Esophagus mucosa (tissue), 1 donor: ENCODE measurements around the gene UNC93A. TPM values are rescaled to one million over a fixed set of nuclear protein-coding genes. Genes with fewer than 3 reads are reported as not detected.
A peak's percentile ranks its signal among the peaks of the same experiment; 100 is the strongest.
"Not testable (repeated sequence)": the region's sequence is repeated elsewhere in the genome, so short reads cannot be mapped to it uniquely, and the experiment has no call there.

Experiments
- ATAC-seq: fragments of 200-7000 bp; cut with Tn5 transposase; one replicate; pipeline ENCODE4 v1.9.1; 2020
- total RNA-seq: library from RNA; stranded (reverse); gene quantifications from one replicate; pipeline ENCODE4 v1.2.4, GENCODE V29; 2023
- donor health status: DM: yes; HTN: yes; CAD: no.

UNC93A gene
- total RNA-seq, 1 donor from 2014 or later: 4.5 TPM

DNA sequence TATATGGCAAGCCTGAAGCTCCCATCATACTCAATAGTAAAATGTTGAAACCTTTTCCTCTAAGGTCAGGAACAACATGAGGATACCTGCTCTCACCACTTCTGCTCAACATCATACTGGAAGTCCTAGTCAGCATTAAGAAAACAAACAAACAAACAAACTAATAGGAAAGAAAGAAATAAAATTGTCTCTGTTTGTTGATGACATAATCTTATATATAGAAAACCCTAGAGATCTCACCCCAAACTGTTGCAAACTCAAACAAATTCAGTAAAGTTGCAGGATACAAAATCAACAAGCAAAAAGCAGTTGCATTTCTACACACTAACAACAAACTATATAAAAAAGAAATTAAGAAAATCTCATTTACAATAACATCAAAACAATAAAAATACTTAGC is 54.2 kb downstream of the UNC93A start:
- ATAC-seq: no peak

DNA sequence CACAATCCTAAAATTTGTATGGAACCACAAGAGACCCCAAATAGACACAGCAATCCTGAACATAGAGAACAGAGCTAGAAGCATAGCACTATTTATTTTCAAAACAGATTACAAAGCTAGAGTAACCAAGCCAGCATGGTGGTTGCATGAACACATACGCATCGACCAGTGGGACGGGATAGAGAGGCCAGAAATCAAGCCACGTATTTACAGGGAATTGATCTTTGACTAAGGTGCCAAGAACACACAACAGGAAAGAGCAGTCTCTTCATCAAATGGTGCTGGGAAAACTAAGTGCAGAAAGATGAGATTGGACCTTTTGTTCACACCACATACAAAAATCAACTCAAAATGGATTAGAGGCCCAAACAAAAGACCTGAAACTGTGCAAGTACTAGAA is 54.8 kb downstream of the UNC93A start:
- no peak for ATAC-seq

DNA sequence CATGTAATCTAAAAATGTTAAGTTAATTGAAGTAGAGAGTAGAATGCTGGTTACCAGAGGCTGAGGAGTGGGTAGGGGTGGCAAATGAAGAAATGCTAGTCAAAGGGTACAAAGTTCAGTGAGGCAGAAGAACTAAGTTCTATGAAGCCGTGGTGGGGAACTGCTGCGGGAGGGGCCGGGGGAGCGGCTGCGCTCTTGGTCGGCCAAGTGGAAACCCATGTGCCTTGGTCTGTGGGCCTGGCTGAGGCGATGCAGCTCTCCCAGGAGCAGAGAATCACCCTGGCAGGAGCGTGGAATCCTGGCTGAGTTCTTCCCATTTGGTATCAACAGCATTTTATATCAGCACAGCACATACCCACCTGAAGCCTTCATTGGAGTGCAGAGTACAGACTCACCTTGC is 56.1 kb downstream of the UNC93A start:
- ATAC-seq: no peak

DNA sequence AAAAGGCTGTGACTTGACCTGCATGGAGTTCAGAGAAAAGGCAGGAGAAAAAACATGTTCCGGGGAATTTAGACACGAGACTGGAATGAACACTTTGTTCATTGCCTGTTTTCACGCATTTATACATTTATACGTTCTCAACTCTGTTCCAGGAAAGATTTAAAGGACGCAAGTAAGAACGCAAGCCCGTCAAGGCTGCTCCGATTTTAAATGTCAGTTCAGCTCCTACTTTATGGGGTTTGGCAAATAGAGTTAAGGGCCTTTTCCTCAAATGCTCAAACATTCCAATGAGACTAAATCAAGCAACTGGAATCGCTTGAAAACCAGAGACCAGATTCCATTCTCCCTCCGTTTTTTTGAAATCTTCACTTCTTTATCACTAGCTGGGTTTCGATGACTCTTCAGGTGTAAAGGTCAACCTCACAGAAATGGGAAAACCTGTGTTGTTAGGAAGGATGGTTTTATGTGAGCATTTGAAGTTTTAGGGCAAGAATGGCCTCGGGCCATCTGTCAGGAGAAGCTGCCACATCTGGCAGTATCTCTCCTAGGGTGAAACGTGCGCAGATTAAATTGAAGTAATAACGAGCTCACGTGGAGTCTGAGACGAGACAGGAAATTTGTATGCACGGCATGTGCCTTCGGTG is 58.6 kb downstream of the UNC93A start:
- no peak for ATAC-seq

DNA sequence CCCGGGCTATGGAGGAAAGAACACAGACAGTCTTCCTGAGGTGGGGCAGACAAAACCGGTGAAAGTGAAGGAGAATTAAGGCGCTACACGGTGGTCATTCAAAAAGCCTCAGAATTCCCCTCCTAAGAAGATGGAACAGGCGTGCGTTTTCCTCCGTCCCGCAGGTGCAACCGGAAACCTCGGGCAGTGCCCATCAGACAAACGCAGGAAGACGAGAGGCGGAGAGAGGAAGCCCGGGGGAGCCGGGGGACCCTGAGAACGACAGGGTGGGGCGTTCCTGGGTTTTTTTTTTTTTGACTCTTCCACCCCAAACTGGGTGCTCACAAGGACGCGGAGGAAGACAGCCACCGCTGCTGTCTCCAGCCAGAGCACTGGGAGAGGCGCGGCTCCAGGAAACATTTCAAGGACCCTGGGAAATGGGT is 59.2 kb downstream of the UNC93A start:
- ATAC-seq: peak; percentile 29

DNA sequence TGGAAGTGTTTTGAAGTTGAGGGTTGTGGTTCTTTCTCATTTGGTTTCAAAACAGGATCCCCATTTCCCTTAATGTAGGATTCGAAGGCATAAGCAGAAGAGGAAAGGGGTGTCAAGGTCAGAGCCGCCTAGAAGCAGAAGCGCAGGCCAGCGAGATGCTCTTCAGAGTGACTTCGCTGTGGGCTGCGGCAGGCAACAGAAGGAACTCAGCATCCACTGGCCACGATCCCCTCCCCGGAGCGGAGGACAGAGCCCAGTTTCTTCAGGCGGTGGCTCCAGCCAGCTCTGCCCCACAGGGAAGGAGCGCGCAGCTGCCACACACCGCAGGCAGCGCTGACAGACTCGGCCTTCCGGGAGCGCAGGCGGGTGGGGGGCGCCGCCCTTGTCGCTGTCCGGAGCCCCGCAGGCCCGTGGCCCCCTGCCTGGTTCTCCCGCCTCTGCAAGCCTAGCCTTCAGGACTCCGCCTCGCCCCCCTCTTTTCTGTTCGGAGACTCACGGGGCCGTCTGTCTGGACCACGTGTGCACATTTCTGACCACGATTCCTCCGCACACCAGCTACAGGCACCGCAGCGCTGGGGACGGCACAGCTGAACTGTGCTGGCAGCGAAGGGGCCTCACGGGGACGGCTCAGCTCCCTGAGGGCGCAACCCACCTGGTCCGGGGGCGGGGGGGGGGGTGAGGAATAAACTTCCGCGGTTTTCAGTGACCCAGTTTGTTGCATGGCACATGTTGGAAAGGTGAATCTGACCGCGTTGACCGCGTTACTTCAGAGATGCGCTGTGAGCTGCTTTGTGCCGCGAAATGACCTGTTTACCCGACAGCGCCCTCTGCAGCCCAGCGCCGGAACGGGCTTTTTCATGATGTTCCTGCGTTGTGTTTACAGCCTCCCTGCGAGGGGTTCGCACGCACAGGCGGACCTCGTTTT is 59.9 kb downstream of the UNC93A start:
- ATAC-seq: peak; percentile 76

DNA sequence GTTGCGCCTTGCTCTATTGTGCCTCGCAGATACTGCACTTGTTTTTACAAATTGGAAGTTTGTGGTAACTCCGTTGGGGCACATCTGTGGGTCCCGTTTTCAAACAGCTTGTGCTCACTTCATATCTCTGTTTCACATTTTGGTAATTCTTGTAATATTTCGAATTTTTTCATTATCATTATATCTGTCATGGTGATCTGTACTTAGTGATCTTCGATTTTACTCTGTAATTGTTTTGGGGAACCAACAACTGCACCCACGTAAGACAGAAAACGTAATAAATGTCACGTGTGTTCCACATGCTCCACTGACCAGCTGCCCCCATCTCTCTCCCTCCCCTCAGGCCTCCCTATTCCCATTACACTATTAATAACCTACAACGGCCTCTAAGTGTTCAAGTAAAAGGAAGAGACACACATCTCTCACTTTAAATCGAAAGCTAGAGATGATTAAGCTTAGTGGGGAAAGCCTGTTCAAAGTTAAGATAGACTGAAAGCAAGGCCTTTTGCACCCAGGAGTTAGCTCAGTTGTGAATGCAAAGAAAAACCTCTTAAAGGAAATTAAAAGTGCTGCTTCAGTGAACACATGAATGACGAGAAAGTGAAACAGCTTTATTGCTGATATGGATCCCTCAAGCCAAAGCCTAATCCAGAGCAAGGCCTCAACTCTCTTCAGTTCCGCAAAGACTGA is 60.7 kb downstream of the UNC93A start:
- ATAC-seq: no peak

DNA sequence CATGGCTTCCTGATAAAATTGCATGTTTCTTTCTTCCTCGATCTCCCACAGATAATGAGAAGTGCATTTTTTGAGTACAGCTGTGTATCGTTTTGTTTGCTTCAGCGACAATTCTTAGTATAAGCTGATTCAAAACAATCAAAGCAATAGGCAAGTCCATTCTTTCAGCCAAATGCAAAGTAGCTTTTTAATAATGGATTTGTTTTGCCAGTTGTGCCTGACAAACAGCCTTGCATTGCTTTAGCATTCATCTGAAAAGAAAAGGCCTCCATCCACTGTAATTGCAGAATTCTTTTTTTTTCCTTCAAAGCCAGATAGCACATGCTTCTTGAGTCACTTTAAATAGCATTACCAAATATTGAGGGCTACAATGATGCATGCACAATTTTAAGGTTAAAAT is 65.8 kb downstream of the UNC93A start:
- no peak for ATAC-seq

DNA sequence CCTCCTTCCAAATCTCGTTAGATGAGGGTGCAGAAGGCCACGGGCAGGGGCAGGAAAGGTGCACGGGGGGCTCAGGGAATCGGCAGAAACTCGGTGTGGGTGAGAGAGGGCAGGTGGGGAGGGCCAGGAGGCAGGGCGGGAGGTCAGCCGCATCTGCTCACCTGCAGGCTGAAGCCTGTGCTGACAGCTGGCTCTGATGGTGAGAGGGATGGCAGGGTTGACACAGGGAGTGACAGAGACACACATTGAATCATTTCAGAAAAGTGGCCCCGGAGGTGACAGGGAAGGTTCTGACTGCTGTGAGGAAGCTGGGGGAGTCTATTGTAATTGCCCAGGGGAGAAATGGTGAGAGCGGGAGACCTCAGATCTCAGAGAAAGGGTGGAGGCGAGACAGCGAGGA is 67.3 kb downstream of the UNC93A start:
- ATAC-seq: not testable (repeated sequence)

DNA sequence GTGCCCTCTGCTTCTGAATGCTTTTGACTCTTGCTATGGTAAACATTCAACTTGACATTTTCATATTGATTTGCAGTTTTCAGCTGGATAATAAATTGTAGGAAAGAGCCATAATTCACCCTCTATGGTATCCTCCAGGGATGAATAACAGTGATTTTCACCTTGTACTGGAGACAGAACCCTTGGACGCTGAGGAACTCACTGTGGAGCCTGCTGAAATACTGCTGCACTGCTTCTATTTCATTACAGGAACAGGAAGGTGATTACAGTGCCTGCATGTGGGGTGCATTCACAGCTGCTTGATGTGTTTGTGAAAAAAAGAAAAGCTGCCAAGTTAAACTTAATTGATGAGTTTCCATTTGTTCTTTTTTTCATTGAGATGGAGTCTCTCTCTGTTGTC is 70.1 kb downstream of the UNC93A start:
- not testable (repeated sequence) for ATAC-seq

Other genes with a start within 250 kb of the UNC93A start
- gene CCR6, start 168.2 kb upstream of the UNC93A start, total RNA-seq: not detected
- gene GPR31, start 133.3 kb upstream of the UNC93A start, total RNA-seq: not detected
- not detected for gene TTLL2, start 33.8 kb downstream of the UNC93A start, total RNA-seq